WTC11 (cell line): Measurements from ENCODE around the gene FBXO2. TPM values are rescaled to one million over a fixed set of nuclear protein-coding genes. Genes with fewer than 3 reads are reported as not detected.
A peak's percentile ranks its signal among the peaks of the same experiment; 100 is the strongest.

Source experiments
- ATAC-seq: fragments of 200-7000 bp; cut with Tn5 transposase; 2 replicates; pipeline ENCODE4 v1.10.0; 2021; ENCODE audit warnings: mild to moderate bottlenecking, moderate library complexity
- CTCF ChIA-PET: fragments of 300-600 bp; sonication (Branson Sonifier 250); formaldehyde crosslinking; loops from one replicate; lab custom pipeline; 2021; ENCODE audit warnings: antibody characterized with exemption; lab: Charles Lee
- POLR2A ChIA-PET: fragments of 350-600 bp; sonication (Branson Sonifier 250); formaldehyde crosslinking; loops from one replicate; lab custom pipeline; 2021; ENCODE audit warnings: antibody characterized with exemption; lab: Charles Lee
- DNase-seq: peaks from one replicate; pipeline ENCODE4 v3.0.0; 2021; ENCODE audit warnings: low spot score
- H3K27ac Mint-ChIP-seq: 2 replicates; pipeline ENCODE4 v1.8.0; 2021; ENCODE audit warnings: mixed read lengths
- H3K27me3 Mint-ChIP-seq: 2 replicates; pipeline ENCODE4 v1.8.0; 2021; ENCODE audit warnings: low read depth, mild to moderate bottlenecking, moderate library complexity, mixed read lengths
- H3K36me3 Mint-ChIP-seq: 2 replicates; pipeline ENCODE4 v1.8.0; 2021; ENCODE audit warnings: mixed read lengths
- H3K4me1 Mint-ChIP-seq: 2 replicates; pipeline ENCODE4 v1.8.0; 2022; ENCODE audit warnings: mixed read lengths
- H3K4me3 Mint-ChIP-seq: 2 replicates; pipeline ENCODE4 v1.8.0; 2021; ENCODE audit warnings: mild to moderate bottlenecking, moderate library complexity, mixed read lengths
- H3K9me3 Mint-ChIP-seq: 2 replicates; pipeline ENCODE4 v1.8.0; 2021; ENCODE audit warnings: mixed read lengths
- ATF3 ChIP-seq: sonication (generic); formaldehyde crosslinking; conservative IDR thresholded peaks from 2 replicates; pipeline ENCODE4 v1.8.1; 2022; ENCODE audit warnings: mild to moderate bottlenecking, missing genetic modification reagents
- CBFB ChIP-seq: sonication (generic); formaldehyde crosslinking; IDR thresholded peaks from 2 replicates; pipeline ENCODE4 v1.8.1; 2022; ENCODE audit warnings: mild to moderate bottlenecking, low read depth, missing genetic modification reagents
- E2F4 ChIP-seq: sonication (generic); formaldehyde crosslinking; IDR thresholded peaks from 2 replicates; pipeline ENCODE4 v1.8.1; 2022; ENCODE audit warnings: low read depth, mild to moderate bottlenecking, moderate library complexity, missing genetic modification reagents, borderline replicate concordance
- E2F5 ChIP-seq: sonication (generic); formaldehyde crosslinking; IDR thresholded peaks from 2 replicates; pipeline ENCODE4 v1.8.1; 2022; ENCODE audit warnings: mild to moderate bottlenecking, moderate library complexity, missing genetic modification reagents
- GTF2I ChIP-seq: fragments of 250-450 bp; sonication (Bioruptor Pico); conservative IDR thresholded peaks from 2 replicates; pipeline ENCODE4 v1.4.0; 2021; ENCODE audit warnings: mild to moderate bottlenecking
- IRF2 ChIP-seq: sonication (generic); formaldehyde crosslinking; IDR thresholded peaks from 2 replicates; pipeline ENCODE4 v1.8.0; 2022; ENCODE audit warnings: low read depth, missing genetic modification reagents, borderline replicate concordance
- NR1H2 ChIP-seq: sonication (generic); formaldehyde crosslinking; IDR thresholded peaks from 2 replicates; pipeline ENCODE4 v1.9.0; 2021; ENCODE audit warnings: mild to moderate bottlenecking, moderate library complexity, missing genetic modification reagents
- NR2C2 ChIP-seq: sonication (generic); formaldehyde crosslinking; IDR thresholded peaks from 2 replicates; pipeline ENCODE4 v1.8.0; 2022; ENCODE audit warnings: mild to moderate bottlenecking, missing genetic modification reagents
- SP1 ChIP-seq: sonication (generic); formaldehyde crosslinking; conservative IDR thresholded peaks from 2 replicates; pipeline ENCODE4 v1.8.1; 2022; ENCODE audit warnings: missing genetic modification reagents
- TEAD4 ChIP-seq: sonication (generic); formaldehyde crosslinking; IDR thresholded peaks from 2 replicates; pipeline ENCODE4 v1.8.0; 2022; ENCODE audit warnings: mild to moderate bottlenecking, missing genetic modification reagents
- ZNF263 ChIP-seq: sonication (generic); formaldehyde crosslinking; IDR thresholded peaks from 2 replicates; pipeline ENCODE4 v1.8.1; 2022; ENCODE audit warnings: low read depth, mild to moderate bottlenecking, moderate library complexity, missing genetic modification reagents
- ZNF532 ChIP-seq: fragments of 250-450 bp; sonication (Bioruptor Pico); IDR thresholded peaks from 2 replicates; pipeline ENCODE4 v1.9.0; 2021; ENCODE audit warnings: mild to moderate bottlenecking, borderline replicate concordance
- ZSCAN18 ChIP-seq: fragments of 250-450 bp; sonication (Bioruptor Pico); IDR thresholded peaks from 2 replicates; pipeline ENCODE4 v2.1.2; 2022; ENCODE audit warnings: mild to moderate bottlenecking, moderate library complexity
- total RNA-seq: library from RNA; stranded (reverse); gene quantifications from 3 replicates; pipeline ENCODE4 v1.2.3, GENCODE V29; 2021
- TF ChIP-seq, protein P1 (sequence below): sonication (generic); formaldehyde crosslinking; IDR thresholded peaks from 2 replicates; pipeline ENCODE4 v1.8.1; 2023; ENCODE audit warnings: mild to moderate bottlenecking, moderate library complexity, missing genetic modification reagents
- TF ChIP-seq, protein P2 (sequence below): sonication (generic); formaldehyde crosslinking; IDR thresholded peaks from 2 replicates; pipeline ENCODE4 v1.8.1; 2022; ENCODE audit warnings: mild to moderate bottlenecking, missing genetic modification reagents, moderate library complexity, borderline replicate concordance
- TF ChIP-seq, protein P3 (sequence below): sonication (generic); formaldehyde crosslinking; IDR thresholded peaks from 2 replicates; pipeline ENCODE4 v1.8.1; 2023; ENCODE audit warnings: mild to moderate bottlenecking, missing genetic modification reagents, moderate library complexity
- TF ChIP-seq, protein P4 (sequence below): sonication (generic); formaldehyde crosslinking; IDR thresholded peaks from 2 replicates; pipeline ENCODE4 v1.8.0; 2022; ENCODE audit warnings: mild to moderate bottlenecking, missing genetic modification reagents

The FBXO2 gene
- total RNA-seq, 1 experiment from 2014 or later = 58.2 TPM

DNA sequence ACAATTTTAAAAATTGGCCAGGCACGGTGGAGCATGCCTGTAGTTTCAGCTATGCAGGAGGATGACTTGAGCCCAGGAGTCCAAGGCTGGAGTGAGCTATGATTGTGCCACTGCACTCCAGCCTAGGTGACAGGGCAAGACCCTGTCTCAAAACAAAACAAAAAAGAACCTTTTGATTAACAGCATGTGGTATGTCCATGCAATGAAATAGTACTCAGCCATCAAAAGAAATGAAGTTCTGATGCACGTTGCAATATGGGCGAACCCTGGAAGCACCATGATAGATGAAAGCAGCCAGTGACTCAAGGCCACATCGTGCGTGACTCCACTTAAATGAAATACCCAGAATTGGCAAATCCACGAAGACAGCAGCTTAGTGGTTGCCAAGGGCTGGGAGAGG is 47.5 kb downstream of the FBXO2 start:
- Mint-ChIP-seq H3K4me3 (no peak overlapping the region), H3K27me3 (peaks cover 2% of the 10 kb centered on the region), H3K9me3 (peaks cover 17% of the 10 kb centered on the region), H3K36me3 (peaks cover 8% of the 10 kb centered on the region), H3K4me1 (peaks cover 10% of the 10 kb centered on the region), H3K27ac (no peak overlapping the region)
- POLR2A ChIA-PET = no interaction called here
- ATAC-seq (no peak), DNase-seq (no peak)
- TF ChIP-seq, protein P1, sequence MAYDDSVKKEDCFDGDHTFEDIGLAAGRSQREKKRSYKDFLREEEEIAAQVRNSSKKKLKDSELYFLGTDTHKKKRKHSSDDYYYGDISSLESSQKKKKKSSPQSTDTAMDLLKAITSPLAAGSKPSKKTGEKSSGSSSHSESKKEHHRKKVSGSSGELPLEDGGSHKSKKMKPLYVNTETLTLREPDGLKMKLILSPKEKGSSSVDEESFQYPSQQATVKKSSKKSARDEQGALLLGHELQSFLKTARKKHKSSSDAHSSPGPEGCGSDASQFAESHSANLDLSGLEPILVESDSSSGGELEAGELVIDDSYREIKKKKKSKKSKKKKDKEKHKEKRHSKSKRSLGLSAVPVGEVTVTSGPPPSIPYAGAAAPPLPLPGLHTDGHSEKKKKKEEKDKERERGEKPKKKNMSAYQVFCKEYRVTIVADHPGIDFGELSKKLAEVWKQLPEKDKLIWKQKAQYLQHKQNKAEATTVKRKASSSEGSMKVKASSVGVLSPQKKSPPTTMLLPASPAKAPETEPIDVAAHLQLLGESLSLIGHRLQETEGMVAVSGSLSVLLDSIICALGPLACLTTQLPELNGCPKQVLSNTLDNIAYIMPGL (CRISPR knock-in tag) = no peak
- TF ChIP-seq SP1 (CRISPR knock-in tag) (no peak), NR1H2 (CRISPR knock-in tag) (no peak), ATF3 (CRISPR knock-in tag) (no peak)
- CTCF ChIA-PET = interaction anchor here (1.2 kb wide), 1 partner anchor 191 kb away, joined by 3 read pairs; no protein-coding TSS in a partner anchor

- POLR2A ChIA-PET = no interaction called here
Observed at GRCh38 chr1:11602981-11603380, 51.2 kb downstream of the FBXO2 start.

GRCh38 chr1:11602424-11602823 is 51.8 kb downstream of the FBXO2 start:
- ChIA-PET CTCF (interaction anchor here (0.8 to 2.7 kb wide), 7 partner anchors 8 to 565 kb away, joined by 3 to 10 read pairs (median 5); partner anchors contain the start of gene DISP3), POLR2A (no interaction called here)
- H3K4me3 Mint-ChIP-seq = no peak overlapping the region
- ATAC-seq (peak; percentile 39; the same call in 1 of the 2 replicates), DNase-seq (no peak)
- no peaks in the 10 kb centered on the region for H3K36me3 Mint-ChIP-seq
- H3K27me3 Mint-ChIP-seq = no peaks in the 10 kb centered on the region; the same call in 1 of the 2 replicates
- peaks cover 5% of the 10 kb centered on the region for H3K9me3 Mint-ChIP-seq
- H3K4me1 Mint-ChIP-seq = peaks cover 10% of the 10 kb centered on the region
- H3K27ac Mint-ChIP-seq = peak overlapping the region; percentile 47; the same call in 1 of the 2 replicates
- TF ChIP-seq, protein P2, sequence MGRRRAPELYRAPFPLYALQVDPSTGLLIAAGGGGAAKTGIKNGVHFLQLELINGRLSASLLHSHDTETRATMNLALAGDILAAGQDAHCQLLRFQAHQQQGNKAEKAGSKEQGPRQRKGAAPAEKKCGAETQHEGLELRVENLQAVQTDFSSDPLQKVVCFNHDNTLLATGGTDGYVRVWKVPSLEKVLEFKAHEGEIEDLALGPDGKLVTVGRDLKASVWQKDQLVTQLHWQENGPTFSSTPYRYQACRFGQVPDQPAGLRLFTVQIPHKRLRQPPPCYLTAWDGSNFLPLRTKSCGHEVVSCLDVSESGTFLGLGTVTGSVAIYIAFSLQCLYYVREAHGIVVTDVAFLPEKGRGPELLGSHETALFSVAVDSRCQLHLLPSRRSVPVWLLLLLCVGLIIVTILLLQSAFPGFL (CRISPR knock-in tag) = no peak
- TF ChIP-seq TEAD4 (CRISPR knock-in tag) (no peak), ZSCAN18 (CRISPR knock-in tag) (no peak), ZNF532 (CRISPR knock-in tag) (no peak), E2F4 (no peak), NR2C2 (CRISPR knock-in tag) (no peak), ZNF263 (no peak)
- TF ChIP-seq, protein P3, sequence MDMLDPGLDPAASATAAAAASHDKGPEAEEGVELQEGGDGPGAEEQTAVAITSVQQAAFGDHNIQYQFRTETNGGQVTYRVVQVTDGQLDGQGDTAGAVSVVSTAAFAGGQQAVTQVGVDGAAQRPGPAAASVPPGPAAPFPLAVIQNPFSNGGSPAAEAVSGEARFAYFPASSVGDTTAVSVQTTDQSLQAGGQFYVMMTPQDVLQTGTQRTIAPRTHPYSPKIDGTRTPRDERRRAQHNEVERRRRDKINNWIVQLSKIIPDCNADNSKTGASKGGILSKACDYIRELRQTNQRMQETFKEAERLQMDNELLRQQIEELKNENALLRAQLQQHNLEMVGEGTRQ = no peak
- TF ChIP-seq, protein P4, sequence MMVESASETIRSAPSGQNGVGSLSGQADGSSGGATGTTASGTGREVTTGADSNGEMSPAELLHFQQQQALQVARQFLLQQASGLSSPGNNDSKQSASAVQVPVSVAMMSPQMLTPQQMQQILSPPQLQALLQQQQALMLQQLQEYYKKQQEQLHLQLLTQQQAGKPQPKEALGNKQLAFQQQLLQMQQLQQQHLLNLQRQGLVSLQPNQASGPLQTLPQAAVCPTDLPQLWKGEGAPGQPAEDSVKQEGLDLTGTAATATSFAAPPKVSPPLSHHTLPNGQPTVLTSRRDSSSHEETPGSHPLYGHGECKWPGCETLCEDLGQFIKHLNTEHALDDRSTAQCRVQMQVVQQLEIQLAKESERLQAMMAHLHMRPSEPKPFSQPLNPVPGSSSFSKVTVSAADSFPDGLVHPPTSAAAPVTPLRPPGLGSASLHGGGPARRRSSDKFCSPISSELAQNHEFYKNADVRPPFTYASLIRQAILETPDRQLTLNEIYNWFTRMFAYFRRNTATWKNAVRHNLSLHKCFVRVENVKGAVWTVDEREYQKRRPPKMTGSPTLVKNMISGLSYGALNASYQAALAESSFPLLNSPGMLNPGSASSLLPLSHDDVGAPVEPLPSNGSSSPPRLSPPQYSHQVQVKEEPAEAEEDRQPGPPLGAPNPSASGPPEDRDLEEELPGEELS (CRISPR knock-in tag) = no peak

More at GRCh38 chr1:11602981-11603380, 51.2 kb downstream of the FBXO2 start:
- no peak for TF ChIP-seq E2F5 (CRISPR knock-in tag)
- TF ChIP-seq IRF2 (CRISPR knock-in tag) = no peak
- TF ChIP-seq GTF2I = no peak
- TF ChIP-seq CBFB (CRISPR knock-in tag) = no peak
- TF ChIP-seq NR1H2 (CRISPR knock-in tag) = no peak
- peaks cover 1% of the 10 kb centered on the region; the same call in 1 of the 2 replicates for H3K36me3 Mint-ChIP-seq
- peaks cover 7% of the 10 kb centered on the region for H3K9me3 Mint-ChIP-seq
- ATAC-seq (no peak), DNase-seq (no peak)
- H3K27me3 Mint-ChIP-seq = peaks cover 2% of the 10 kb centered on the region
- CTCF ChIA-PET = interaction anchor here (0.8 to 2.7 kb wide), 6 partner anchors 9 to 565 kb away, joined by 3 to 10 read pairs (median 5); partner anchors contain the start of gene DISP3
- no peak overlapping the region for H3K4me3 Mint-ChIP-seq
- H3K4me1 Mint-ChIP-seq = peaks cover 10% of the 10 kb centered on the region
- H3K27ac Mint-ChIP-seq = no peak overlapping the region
